ENCODE measurements around the gene TEKT5.

GRCh38 chr16:10642964-10643363, 51.8 kb downstream of the TEKT5 start:
- no peak for TF ChIP-seq CTCF (IDR thresholded peaks at IDR 0.05)
- no peak for TF ChIP-seq POLR2AphosphoS5 (IDR thresholded peaks at IDR 0.05)

Measured in breast epithelium (tissue), 3 donors.